ENCODE measurements around the gene ELAC1. TPM values are rescaled to one million over a fixed set of nuclear protein-coding genes. Genes with fewer than 3 reads are reported as not detected.
"Not testable (repeated sequence)": the region's sequence is repeated elsewhere in the genome, so short reads cannot be mapped to it uniquely, and the experiment has no call there.

Gene ELAC1
- total RNA-seq, 1 donor from 2014 or later: 7.1 TPM

DNA sequence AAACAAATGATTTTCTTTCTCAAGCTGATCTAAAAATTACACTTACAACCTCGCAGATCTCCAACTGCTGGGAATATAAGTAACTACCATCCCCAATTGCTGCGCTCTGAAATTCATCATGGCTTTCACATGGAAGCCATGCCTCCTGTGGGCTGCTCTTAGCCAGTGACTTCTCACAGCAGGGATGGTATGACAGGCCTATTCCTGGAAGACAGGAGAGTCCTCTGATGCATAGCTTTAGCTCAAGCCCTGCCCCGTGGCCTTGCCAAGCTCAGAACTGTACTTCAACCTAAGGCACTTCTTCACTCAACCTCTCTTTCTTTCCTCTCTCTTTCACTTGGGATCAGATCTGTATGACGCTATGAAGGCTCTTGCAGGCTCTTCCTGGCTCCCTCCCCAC is 12.6 kb upstream of the ELAC1 start:
- no peak for DNase-seq (ENCODE audit: low read depth)
- Histone ChIP-seq H3K27me3 (ENCODE audit: control insufficient read depth, insufficient read depth, low read length) (no peaks in the 10 kb centered on the region), H3K36me3 (ENCODE audit: control insufficient read depth, insufficient read depth, low read length) (no peaks in the 10 kb centered on the region), H3K4me3 (ENCODE audit: low read depth, low read length) (no peak overlapping the region)
- no peak for TF ChIP-seq CTCF (IDR thresholded peaks at IDR 0.05; ENCODE audit: insufficient read depth, low read length, poor library complexity, severe bottlenecking)

DNA sequence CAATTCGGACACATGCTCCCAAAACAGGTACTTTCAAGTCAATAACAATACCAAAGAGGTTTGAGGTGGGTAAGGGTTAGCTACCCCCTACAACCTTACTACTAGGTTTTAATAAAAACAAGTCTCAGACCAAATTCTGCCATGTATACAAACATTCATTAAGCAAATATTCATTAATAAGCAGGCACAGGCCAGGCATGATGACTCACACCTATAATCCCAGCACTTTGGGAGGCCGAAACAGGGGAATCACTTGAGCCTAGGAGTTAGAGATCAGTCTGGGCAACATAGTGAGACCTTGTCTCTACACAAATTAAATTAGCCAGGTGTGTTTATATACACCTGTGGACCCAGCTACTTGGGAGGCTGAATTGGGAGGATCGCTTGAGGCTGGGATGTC is 11.7 kb upstream of the ELAC1 start:
- no peaks in the 10 kb centered on the region for H3K27me3 ChIP-seq (ENCODE audit: control insufficient read depth, insufficient read depth, low read length)
- no peaks in the 10 kb centered on the region for H3K36me3 ChIP-seq (ENCODE audit: control insufficient read depth, insufficient read depth, low read length)
- no peak for DNase-seq (ENCODE audit: low read depth)
- H3K4me3 ChIP-seq (ENCODE audit: low read depth, low read length): no peak overlapping the region
- TF ChIP-seq CTCF (IDR thresholded peaks at IDR 0.05; ENCODE audit: insufficient read depth, low read length, poor library complexity, severe bottlenecking): no peak

DNA sequence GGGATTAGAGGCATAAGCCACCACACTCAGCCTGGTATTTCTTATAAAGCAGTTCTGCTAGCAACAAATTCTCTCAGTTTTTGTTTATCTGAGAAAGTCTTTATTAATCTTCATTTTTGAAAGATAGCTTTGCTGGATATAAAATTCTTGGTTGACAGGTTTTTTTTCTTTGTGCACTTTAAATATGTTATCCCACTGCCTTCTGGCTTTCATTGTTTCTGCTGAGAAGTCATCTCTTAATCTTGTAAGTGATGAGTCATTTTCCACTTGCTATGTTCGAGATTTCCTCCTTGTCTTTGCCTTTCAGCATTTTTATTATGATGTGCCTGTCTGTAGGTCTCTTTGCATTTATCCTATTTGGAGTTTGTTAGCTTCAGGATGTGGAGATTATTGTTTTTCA is 5.9 kb upstream of the ELAC1 start:
- H3K4me3 ChIP-seq (ENCODE audit: low read depth, low read length): no peak overlapping the region
- H3K27me3 ChIP-seq (ENCODE audit: control insufficient read depth, insufficient read depth, low read length): no peaks in the 10 kb centered on the region
- DNase-seq (ENCODE audit: low read depth): no peak
- no peaks in the 10 kb centered on the region for H3K36me3 ChIP-seq (ENCODE audit: control insufficient read depth, insufficient read depth, low read length)
- no peak for TF ChIP-seq CTCF (IDR thresholded peaks at IDR 0.05; ENCODE audit: insufficient read depth, low read length, poor library complexity, severe bottlenecking)

- no peak for TF ChIP-seq CTCF (IDR thresholded peaks at IDR 0.05; ENCODE audit: insufficient read depth, low read length, poor library complexity, severe bottlenecking)
- DNase-seq (ENCODE audit: low read depth): no peak
- Histone ChIP-seq H3K4me3 (ENCODE audit: low read depth, low read length) (no peak overlapping the region), H3K27me3 (ENCODE audit: control insufficient read depth, insufficient read depth, low read length) (no peaks in the 10 kb centered on the region), H3K36me3 (ENCODE audit: control insufficient read depth, insufficient read depth, low read length) (no peaks in the 10 kb centered on the region)
These were observed 1.6 kb downstream of the ELAC1 start for GRCh38 chr18:50969448-50969847.

DNA sequence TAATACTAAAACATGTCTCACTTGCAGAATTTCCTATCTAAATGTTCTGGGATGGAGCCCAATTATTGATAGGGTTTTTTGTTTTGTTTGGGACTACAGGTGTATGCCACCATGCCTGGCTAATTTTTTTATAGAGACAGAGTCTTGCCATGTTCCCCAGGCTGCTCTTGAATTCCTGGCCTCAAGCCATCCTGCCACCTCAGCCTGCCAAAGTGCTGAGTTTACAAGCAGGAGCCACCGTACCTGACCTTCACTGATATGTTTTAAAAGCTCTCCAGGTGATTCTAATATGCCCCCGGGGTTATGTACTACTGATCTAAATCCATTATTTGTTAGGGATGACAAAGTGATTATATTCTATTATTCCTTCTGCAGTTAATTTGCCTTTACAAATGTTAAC is 2.2 kb downstream of the ELAC1 start:
- Histone ChIP-seq H3K27me3 (ENCODE audit: control insufficient read depth, insufficient read depth, low read length) (no peaks in the 10 kb centered on the region), H3K36me3 (ENCODE audit: control insufficient read depth, insufficient read depth, low read length) (no peaks in the 10 kb centered on the region), H3K4me3 (ENCODE audit: low read depth, low read length) (no peak overlapping the region)
- no peak for TF ChIP-seq CTCF (IDR thresholded peaks at IDR 0.05; ENCODE audit: insufficient read depth, low read length, poor library complexity, severe bottlenecking)
- DNase-seq (ENCODE audit: low read depth): no peak

DNA sequence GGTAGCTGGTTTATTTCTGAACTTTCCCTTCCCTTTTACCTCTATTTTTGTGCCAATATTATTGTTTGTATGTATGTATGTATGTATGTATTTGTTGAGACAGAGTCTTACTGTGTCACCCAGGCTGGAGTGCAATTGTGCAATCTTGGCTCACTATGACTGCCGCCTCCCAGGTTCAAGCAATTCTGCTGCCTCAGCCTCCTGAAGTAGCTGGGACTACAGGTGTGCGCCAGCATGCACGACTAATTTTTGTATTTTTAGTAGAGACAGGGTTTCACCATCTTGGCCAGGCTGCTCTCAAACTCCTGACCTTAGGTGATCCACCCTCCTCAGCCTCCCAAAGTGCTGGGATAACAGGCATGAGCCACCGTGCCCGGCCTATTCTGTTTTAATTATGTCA is 4.6 kb downstream of the ELAC1 start:
- H3K4me3 ChIP-seq (ENCODE audit: low read depth, low read length); DNase-seq (ENCODE audit: low read depth); H3K27me3 ChIP-seq (ENCODE audit: control insufficient read depth, insufficient read depth, low read length); H3K36me3 ChIP-seq (ENCODE audit: control insufficient read depth, insufficient read depth, low read length): not testable (repeated sequence)

Data from kidney epithelial cell (primary cell).